GM19452 (cell line): Measurements from ENCODE around the gene MED28.
"Not testable (repeated sequence)": the region's sequence is repeated elsewhere in the genome, so short reads cannot be mapped to it uniquely, and the experiment has no call there.

Source experiments
- ATAC-seq: cut with Tn5 transposase; IDR thresholded peaks from one replicate; pipeline ENCODE4 v1.9.1; 2021; ENCODE audit not compliant: unreplicated experiment

Gene MED28, protein sequence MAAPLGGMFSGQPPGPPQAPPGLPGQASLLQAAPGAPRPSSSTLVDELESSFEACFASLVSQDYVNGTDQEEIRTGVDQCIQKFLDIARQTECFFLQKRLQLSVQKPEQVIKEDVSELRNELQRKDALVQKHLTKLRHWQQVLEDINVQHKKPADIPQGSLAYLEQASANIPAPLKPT

DNA sequence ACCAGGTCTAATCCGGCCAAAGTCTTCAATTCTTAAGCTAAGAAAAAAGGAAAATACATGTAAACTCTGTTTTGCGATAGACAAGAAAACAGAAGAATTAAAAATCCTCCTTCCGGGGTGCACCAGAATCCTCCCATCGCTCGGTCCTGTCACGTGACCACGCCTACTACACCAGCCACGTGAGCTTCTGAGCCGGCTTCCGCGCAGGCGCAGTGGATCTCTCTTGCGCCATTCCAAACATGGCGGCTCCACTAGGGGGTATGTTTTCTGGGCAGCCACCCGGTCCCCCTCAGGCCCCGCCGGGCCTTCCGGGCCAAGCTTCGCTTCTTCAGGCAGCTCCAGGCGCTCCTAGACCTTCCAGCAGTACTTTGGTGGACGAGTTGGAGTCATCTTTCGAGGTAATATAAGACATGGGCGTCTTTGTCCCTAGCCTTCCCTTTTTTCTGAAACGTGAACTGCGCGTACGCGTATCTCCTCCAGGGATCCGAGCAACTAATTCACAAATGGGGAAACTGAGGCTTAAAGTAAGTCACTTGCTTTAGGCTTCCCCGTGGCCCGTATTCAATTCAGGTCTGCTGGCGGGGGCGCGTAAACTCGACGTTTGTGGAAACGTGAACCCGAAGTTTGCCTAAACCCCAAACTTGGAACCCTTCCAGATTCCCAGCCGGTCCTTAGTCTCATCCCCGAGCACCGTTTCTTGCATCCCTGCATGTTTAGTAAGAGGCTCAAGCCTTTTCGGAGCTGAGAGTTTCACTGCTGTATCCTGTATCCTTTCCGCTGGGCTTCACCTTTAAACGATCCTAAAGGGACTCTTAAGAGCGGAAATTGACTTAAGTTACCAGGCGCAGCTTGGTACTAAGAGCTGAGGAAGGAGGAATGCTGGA is at the start of gene MED28:
TSS of gene MED28 (plus strand) at position 226 of the 884 bp plus-strand sequence. CDS start at position 240, 14 bp downstream.
- peak; percentile 96 for ATAC-seq

DNA sequence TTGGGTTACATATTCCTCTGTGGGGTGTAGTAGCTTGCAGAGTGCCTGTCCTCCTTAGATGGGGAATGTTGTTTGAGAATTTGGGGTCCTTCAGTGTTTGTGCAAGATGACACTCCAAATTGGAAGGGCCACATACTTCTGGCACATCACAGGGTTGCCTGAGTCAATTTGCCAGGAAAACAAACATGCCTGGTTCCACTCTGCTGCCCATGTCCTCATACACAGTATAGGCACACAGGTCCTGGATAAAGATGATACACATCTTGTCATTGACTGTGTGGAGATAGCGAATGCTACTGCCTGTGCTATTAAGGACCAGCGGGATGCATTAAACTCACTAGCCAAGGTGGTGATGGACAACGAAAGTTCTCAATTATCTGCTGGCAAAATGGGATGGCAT is 48.6 kb upstream of the MED28 start:
- ATAC-seq, result no peak

DNA sequence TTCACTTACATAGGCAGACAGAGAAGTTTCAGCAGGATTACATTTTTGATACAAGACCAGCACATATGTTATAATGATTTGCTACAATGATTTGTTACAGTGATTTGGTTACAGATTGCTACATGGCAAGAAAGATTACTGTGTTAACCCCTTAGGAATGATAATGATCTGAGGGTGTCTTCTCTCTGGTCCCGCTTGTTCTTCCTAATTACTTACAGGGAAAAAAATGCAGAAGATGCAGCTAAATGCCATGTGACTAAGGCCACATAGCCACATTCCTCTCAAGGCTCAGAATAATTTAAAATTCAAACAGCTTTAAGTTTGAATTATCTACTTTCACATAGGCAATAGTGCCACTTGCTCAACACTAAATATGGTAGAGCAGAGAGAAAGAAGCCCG is 47.2 kb upstream of the MED28 start:
- no peak for ATAC-seq

DNA sequence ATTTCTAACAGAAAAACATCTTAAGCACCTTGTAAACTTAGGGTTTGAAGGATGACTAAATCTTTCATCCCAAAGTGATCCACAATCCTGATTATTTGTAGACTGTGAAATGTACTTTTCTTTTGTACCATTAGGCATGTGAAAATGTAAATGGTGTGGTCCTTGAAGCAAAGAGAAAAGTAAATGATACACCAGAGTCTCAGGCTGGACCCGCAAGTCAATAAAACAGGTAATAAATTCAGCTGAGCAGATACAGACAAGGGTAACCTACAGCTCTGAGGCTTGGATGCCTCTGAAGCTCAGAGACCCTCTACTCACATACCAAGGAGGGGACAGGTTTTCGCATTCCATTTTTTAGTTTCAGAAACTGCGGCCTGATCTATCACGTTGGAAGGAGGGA is 40.2 kb upstream of the MED28 start:
- no peak for ATAC-seq

DNA sequence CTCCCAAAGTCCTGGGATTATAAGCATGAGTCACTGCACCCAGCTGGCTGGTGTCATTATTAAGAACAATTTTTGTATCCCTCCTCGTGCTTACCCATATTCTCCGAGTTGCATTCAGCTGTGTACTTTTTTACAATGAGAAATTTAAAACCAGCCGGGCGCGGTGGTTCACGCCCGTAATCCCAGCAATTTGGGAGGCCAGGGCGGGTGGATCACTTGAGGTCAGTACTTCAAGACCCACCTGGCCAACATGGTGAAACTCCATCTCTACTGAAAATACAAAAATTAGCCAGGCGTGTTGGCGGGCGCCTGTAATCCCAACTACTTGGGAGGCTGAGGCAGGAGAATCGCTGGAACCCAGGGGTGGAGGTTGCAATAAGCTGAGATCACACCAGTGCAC is 39.3 kb upstream of the MED28 start:
- ATAC-seq, result not testable (repeated sequence)

DNA sequence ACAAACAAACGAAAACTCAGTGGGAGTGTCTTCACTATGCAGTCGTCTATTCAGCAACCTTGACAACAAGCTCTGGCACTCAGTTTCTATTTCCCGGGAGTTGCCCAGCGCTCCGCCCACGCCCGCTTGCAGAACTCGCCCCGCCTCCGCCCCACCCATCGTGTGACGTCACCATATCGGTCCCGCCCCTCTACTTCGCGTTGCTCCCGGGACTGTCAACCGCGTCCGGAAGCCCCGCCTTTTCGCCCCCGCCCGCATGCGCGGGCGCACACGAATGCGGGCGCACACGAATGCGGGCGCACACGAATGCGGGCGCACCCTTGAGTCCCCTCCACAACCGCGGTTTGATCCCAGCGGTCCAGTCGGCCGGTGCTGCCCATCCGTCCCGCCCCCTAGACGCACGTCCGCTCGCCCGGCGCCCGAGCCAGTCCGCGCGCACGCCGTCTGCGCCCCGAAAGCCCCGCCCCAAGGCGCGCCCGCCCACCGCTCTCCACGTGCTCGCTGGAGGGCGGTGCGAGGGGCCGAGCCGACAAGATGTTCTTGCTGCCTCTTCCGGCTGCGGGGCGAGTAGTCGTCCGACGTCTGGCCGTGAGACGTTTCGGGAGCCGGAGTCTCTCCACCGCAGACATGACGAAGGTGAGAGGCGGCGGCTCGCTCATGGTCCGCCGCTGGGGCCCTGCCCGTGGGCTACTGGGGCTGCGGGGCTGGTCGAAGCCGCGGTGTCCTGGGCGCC is 37.3 kb upstream of the MED28 start, which contains the start of gene LAP3:
TSS of gene LAP3 (plus strand) at position 267 of the 733 bp plus-strand sequence. CDS start at position 535, 268 bp downstream.
- ATAC-seq, result peak; percentile 84

DNA sequence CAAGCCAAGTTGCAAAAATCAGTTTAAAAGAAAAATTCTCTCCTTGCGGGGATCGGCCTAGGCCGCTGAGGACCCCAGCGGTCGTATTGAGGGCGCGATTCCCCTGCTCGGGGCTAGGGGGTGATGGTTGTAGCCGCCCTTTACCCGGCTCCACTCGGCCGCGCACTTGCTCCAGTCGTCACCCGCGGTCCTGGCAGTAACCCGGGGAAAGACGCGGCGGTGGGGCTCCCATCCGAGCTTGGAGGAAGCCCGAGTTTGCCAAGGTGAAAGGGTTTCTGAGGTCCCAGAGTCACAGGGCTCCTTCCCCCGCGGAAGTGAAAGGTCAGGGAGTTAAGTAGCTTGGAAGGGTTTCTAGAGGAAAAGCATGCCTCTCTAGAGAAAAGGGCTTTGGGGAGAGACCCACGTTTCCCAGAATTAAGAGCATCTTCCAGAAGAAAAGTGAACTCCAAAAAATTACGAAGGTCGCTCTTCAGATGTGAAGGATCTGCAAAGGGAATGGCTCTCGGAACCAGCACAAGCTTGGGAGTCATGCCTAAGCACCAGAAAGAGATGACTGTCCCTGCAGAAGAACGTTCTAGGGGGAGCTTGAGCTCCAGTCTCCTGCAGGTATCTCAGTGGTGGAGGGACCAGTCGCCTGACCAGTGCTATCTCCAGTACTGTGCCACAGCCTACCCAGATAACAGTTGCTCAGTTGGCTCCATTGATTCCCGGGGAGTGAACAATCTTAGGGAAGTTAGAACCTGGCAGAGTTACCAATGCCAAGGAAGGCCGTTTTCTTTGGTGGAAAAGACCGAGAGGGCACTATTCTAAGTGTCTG is 36.6 kb upstream of the MED28 start:
- ATAC-seq, result peak; percentile 11

DNA sequence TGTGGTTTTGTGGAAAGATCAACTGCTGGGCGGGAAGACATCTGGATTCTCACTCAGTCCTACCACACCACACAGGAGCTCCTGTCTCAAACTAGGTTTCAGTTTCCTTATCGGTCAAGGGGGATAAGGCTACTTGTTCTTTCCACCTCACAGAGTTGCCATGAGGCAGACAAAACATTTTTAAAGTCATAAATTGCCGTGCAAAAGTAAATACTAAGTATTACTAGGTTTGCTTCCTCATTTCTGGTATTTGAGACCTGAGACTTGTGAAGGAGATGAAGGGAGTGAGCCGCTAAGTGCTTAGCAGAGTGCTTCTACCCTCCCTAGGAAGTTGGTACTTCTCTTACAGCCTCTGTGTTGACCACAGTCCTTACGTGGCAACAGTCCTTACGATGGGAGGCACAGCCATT is 36.0 kb upstream of the MED28 start:
- ATAC-seq, result peak; percentile 37

DNA sequence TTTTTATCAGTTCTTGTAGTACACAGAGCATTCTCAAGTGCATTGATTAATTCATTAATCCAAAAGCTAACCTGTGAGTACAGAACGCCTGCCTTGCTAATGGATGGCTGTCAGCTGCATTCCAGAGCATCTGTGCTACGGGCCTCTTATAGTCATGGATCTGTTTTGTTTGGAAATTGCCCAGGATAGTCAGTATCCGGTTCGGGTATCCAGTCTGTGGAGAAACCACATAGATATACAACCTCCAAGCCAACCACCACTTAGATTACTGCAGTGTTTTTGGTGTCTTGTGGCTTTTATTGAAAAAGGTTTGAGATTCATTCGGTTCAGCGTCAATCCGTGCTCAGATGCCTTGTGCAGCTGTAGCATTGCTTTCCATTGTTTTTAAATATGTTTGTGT is 33.5 kb upstream of the MED28 start:
- ATAC-seq, result no peak

DNA sequence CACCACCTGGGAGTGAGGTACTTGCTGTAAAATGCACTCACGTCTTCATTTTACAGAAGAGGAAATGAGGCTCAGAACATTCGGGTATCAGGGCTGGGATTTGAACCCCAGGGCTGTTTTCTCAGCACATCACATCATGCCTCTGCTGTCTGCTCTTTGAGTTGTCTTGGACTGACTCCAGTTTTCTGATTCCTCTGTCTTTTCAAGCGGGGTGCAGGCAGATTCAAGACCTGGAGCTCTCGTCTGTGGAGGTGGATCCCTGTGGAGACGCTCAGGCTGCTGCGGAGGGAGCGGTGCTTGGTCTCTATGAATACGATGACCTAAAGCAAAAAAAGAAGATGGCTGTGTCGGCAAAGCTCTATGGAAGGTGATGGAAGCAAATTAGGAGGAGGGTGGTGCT is 31.2 kb upstream of the MED28 start:
- no peak for ATAC-seq

DNA sequence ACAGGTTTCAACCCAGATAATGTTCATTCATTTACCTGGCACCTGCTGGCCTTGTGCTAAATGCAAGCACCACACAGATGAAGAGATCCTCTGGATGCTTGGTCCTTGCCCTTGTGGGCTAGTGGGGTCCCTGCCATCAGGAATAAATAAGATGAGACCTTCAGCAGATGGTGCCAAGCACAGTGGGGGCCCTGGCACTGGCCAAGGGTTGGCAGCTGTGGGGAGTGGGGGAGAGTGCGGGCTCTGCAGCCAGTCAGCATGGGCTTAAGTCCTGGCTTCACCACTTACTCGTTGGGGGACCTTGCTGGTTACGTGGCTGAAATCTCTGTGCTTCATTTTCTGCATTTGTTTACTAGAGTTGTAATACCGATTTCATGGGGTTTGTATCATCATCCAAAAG is 30.5 kb upstream of the MED28 start:
- no peak for ATAC-seq

DNA sequence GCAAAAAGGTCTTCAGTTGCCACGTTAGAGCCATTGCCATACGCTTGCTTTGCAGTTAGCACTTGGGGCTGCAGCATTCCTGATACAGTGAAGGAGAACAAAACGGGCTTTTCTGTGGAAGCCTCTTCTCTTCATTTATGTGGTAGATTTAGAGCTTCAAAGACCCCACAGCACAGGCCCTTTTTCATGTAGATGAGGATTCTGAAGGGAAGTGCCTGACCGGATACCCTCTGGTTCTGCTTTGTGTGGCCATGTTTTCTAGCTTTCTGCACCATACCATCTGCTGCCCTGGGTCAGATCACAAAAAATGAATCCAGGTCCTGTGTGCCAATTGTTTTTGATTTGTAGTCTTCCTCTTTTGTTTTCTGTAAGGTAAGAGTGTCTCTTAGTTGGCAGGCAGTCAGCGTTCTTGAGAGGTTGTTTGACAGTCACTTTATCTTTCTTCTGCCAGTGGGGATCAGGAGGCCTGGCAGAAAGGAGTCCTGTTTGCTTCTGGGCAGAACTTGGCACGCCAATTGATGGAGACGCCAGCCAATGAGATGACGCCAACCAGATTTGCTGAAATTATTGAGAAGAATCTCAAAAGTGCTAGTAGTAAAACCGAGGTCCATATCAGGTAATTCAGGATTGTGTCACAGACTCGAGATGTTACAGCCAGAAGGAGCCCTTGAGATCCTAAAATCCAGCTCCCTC is 29.8 kb upstream of the MED28 start:
- ATAC-seq, result no peak

DNA sequence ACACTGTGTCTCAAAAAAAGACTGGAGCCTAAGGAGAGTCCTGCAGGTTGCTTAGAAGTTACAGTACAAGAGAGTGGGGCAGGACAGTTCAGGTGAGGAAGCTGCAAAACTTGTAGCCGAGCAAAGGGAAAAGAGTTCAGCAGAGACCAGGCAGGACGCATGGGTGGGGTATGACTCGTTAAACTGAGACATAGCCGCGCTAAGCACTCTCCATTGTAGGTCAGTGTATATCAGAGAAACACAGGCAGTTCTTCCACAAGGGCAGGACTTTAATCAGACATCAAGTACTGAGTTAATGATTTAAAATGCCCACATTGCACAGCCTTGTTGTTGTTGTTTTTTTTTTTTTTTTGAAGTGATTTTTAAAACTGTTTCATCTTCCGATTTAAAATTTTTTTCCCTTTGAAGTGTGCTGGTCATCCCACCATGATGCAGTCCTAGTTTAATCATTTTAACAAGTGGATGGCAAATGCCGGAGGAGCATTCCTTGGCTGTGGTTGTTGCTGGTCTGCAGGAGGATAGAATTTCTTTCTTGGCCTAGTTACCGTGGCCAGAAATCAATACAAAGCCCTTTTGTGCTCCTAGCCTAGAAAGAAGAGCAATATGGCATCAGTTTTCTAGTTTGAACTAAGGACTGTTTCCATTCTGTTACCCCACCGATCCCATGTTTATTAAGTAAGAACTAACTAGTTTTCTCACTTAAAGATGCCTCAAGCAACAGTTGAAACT is 27.2 kb upstream of the MED28 start:
- no peak for ATAC-seq

DNA sequence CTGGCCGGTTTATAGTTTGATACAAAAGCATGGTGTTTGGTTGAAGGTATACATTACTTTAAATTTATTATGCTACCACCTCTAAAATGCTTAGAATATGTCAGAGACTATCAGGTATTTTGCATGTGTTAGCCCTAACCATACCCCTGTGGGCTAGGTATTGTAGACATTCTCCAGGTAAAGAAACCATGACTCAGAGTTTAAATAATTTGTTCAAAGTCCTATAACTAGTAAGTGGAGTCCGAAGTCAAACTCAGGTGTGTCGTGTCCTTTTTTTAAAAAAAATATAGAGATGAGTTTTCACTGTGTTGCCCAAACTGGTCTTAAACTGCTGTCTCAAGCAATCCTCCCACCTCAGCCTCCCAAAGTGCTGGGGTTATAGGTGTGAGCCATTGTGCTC is 25.1 kb upstream of the MED28 start:
- no peak for ATAC-seq

DNA sequence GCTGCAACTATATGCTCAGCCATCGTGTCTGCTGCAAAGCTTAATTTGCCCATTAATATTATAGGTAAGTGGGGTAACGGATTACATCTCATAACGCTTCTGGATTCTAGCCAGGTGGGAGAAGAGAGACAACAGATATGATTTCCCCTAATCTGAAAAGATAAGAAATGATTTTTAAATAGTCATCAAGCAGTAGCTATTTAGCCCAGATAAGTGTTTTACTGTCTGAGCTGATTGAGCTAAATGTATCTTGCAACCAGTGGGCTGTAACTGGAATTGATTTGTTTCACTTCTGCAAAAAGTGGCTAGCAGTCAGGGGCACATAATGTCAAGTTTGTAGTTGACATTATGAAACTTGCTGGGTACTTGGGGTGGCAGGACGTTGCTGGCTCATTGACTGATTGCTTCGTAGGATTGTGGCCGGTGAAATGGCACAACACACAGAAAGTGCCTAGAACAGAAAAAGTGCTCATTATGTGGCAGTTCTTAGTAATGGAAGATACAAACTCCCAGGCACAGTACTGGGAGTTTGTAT is 18.9 kb upstream of the MED28 start:
- peak; percentile 91 for ATAC-seq

DNA sequence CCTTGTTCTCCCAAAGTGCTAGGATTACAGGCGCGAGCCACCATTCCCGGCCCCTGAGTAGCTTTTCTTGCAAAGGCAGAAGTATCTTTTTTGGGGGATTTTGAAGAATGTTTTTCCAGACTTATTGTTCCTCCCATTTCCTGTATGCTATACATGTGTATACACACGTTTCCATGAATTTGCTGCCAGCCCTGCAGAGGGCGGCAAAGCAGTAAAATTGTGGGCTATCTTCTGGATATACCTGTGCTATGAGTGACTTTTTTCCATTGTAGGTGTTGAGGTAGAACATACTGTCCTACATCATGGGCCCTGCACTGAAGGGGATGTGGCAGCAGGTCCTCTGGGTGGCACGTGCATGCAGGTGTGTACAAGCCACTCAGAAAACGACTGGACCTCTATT is 16.9 kb upstream of the MED28 start:
- ATAC-seq, result no peak

DNA sequence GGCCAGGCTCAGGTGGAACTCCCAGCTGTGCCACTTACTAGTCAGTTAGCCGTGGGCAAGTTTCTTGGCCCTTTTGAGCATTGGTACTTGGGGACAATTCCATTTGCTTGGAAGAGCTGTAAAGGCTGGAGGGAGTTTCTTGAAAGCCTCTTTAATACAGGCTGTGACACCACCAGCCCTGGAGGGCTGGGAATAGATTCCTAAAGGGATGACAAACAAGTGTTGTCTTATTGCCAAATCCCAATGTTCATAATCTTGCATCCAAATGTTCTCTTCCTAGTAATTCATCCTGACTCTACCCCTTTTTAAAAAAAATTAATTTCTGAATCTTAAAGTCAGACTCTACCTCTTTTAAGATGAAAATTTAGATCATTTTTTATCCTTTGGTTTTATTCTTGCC is 14.6 kb upstream of the MED28 start:
- no peak for ATAC-seq

DNA sequence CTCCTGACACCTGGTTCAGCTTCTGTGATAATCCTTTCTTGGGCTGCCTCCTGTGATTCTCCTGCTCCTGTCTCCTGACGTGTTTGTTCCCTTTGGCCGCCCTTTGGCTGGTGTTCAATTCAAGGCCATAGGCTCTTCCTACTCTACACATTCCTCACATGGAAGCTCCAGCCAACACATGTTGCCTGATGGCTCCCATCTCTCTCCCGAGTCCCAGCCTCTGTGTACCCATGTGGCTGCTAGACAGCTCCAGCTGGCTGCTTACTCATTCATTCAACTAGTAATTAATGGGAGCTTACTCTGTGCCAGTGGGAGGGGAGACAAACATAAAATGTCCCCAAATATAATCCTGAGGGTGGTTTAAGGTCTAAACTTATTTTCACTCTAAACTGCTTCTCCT is 9.2 kb upstream of the MED28 start:
- no peak for ATAC-seq

DNA sequence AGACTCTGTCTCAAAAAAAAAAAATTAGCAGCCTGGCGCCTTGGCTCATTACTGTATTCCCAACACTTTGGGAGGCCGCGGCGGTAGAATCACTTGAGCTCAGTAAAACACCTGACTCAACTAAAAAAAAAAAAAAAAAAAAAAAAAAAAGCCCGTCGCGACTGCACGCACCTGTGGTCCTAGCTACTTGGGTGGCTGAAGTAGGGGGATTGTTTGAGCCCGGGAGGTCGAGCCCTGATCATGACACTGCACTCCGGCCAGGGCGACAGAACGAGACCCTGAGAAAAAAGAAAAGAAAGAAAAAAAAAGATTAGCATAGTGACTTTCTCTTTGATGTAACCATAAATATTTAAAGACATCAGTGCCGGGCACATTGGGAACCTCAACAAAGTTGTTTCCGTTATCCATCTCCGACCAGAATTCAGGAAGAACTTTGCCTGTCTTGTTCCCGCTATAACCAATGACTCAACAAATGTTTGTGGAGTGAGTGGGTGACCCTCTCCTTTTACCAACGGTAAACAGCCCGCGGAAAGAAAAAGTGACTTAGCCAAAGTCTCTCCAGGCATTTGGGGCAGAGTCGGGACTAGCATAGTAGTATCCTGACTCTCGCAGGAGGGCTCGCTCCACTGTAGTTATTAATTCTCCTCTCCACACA is 553 bp upstream of the MED28 start:
- peak; percentile 54 for ATAC-seq
